Measurements from ENCODE around the gene DYNAP.

DYNAP gene

DNA sequence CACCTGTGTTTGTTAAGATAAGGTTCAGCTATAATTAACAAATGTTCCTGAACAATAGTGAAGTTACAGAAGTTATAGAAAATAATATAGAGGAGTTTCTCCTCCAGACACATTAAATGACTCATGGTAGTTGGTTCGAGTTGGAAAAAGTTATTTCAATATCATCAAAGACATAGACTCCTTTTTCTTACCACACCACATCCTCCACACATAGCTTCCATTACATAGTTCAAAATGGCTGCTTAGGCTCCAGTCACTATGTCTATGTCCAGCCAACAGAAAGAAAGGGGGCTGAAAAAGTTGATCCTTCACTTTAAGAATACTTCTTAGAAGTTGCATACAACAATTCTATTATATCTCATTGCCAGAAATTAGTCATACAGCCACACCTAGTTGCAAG, 50.7 kb downstream of the DYNAP start:
- no peak for DNase-seq

DNA sequence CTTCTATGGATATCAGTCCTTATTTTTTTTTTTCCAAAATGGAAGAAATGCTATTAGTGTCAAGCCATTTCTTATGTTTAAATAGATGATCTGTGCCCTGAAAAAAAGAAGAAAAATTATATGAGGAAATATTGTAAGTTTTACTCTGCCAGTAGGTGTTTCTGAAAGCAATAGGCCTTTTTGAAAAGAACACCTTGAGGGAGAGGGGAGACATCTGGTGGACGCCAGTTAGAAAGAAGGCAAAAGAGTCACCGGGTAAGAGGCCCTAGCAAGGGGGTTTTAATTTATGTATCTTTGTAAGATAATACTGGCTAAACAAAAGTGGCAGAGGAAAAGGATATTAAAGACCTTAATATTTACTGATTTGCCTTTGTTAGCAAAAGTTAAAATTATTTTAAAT, 56.1 kb downstream of the DYNAP start:
- DNase-seq: no peak
